NAMALWA (cell line): ENCODE results near the gene KAZN.

Experiments
- DNase-seq: peaks from one replicate; pipeline ENCODE4 v3.0.0-alpha.2; 2015; ENCODE audit warnings: low spot score

KAZN gene

GRCh38 chr1:14590411-14591180 is 7.9 kb upstream of the KAZN start:
- no peak for DNase-seq

- DNase-seq: no peak
These were observed 6.9 kb upstream of the KAZN start for GRCh38 chr1:14591600-14591999.

GRCh38 chr1:14592004-14592631 is 6.4 kb upstream of the KAZN start:
- DNase-seq: no peak

GRCh38 chr1:14593302-14593701 is 5.2 kb upstream of the KAZN start:
- no peak for DNase-seq

GRCh38 chr1:14594045-14594444 is 4.4 kb upstream of the KAZN start:
- DNase-seq: no peak

- DNase-seq: no peak
These were observed 1.9 kb upstream of the KAZN start for GRCh38 chr1:14596591-14596990.

GRCh38 chr1:14597343-14598006 is 1.0 kb upstream of the KAZN start:
- DNase-seq: no peak

- no peak for DNase-seq
These were observed 433 bp upstream of the KAZN start for GRCh38 chr1:14598007-14598497.

- DNase-seq: no peak
These were observed 802 bp downstream of the KAZN start for GRCh38 chr1:14599183-14599791.

GRCh38 chr1:14599800-14600199 is 1.3 kb downstream of the KAZN start:
- peak; percentile 18 for DNase-seq

GRCh38 chr1:14600405-14601112 is 2.1 kb downstream of the KAZN start:
- no peak for DNase-seq

GRCh38 chr1:14602136-14602535 is 3.7 kb downstream of the KAZN start:
- DNase-seq: no peak

GRCh38 chr1:14603645-14604044 is 5.2 kb downstream of the KAZN start:
- no peak for DNase-seq

- DNase-seq: no peak
These were observed 5.9 kb downstream of the KAZN start for GRCh38 chr1:14604414-14604813.

GRCh38 chr1:14605945-14606344 is 7.5 kb downstream of the KAZN start:
- no peak for DNase-seq

GRCh38 chr1:14606632-14607031 is 8.1 kb downstream of the KAZN start:
- peak; percentile 65 for DNase-seq

- no peak for DNase-seq
These were observed 8.8 kb downstream of the KAZN start for GRCh38 chr1:14607295-14607694.

- DNase-seq: peak; percentile 52
These were observed 9.8 kb downstream of the KAZN start for GRCh38 chr1:14608308-14608707.

GRCh38 chr1:14610761-14611160 is 12.3 kb downstream of the KAZN start:
- no peak for DNase-seq

- DNase-seq: no peak
These were observed 13.3 kb downstream of the KAZN start for GRCh38 chr1:14611792-14612191.

- DNase-seq: no peak
These were observed 13.8 kb downstream of the KAZN start for GRCh38 chr1:14612256-14612655.

GRCh38 chr1:14613926-14614325 is 15.4 kb downstream of the KAZN start:
- DNase-seq: no peak
